Keratinocyte (primary cell): Measurements from ENCODE around the gene OR1I1. TPM values are rescaled to one million over a fixed set of nuclear protein-coding genes. Genes with fewer than 3 reads are reported as not detected.

ENCODE experiments used
- DNase-seq: peaks from one replicate; pipeline ENCODE4 v3.0.0-alpha.2; 2011; ENCODE audit warnings: low read depth, missing footprints, low spot score
- FAIRE-seq: peaks from 2 replicates; lab custom pipeline; 2011; peaks lifted over from hg19 to GRCh38; lab: Jason Lieb, UNC
- H2AFZ ChIP-seq: 2 replicates; pipeline ENCODE4 v1.6.0; 2012; ENCODE audit warnings: low read length, control low read depth, inconsistent platforms; ENCODE audit not compliant: control insufficient read depth
- H3K27ac ChIP-seq: 2 replicates; pipeline ENCODE4 v1.5.1; 2011; ENCODE audit warnings: low read length; ENCODE audit not compliant: control insufficient read depth, insufficient read depth
- H3K27me3 ChIP-seq: 3 replicates; pipeline ENCODE4 v1.6.0; 2011; ENCODE audit warnings: low read length; ENCODE audit not compliant: control insufficient read depth, insufficient read depth; ENCODE audit errors: extremely low read depth
- H3K36me3 ChIP-seq, 2 experiments: 2 replicates in 1 of 2; 3 replicates in 1 of 2; pipeline ENCODE4 v1.5.1; 2011; ENCODE audit warnings: low read length in 2 of 2, mild to moderate bottlenecking in 1 of 2; ENCODE audit not compliant: control insufficient read depth in 2 of 2, insufficient read depth in 2 of 2; ENCODE audit errors: extremely low read depth in 1 of 2
- H3K4me1 ChIP-seq: 3 replicates; pipeline ENCODE4 v1.5.1; 2011; ENCODE audit warnings: low read length; ENCODE audit not compliant: control insufficient read depth, insufficient read depth; ENCODE audit errors: extremely low read depth
- H3K4me2 ChIP-seq: 3 replicates; pipeline ENCODE4 v1.6.0; 2011; ENCODE audit warnings: low read depth, low read length; ENCODE audit not compliant: control insufficient read depth, insufficient read depth; ENCODE audit errors: extremely low read depth
- H3K4me3 ChIP-seq, 3 experiments: fragments of 200-600 bp in 1 of 3; sonication (generic) in 1 of 3; 2 replicates in 2 of 3; 3 replicates in 1 of 3; pipeline ENCODE4 v1.5.1; 2011 to 2016; ENCODE audit warnings: low read length in 3 of 3, mild to moderate bottlenecking in 3 of 3, control low read depth in 2 of 3, inconsistent platforms in 1 of 3, low read depth in 1 of 3, mixed read lengths in 1 of 3, mixed run types in 1 of 3, moderate library complexity in 1 of 3; ENCODE audit not compliant: control insufficient read depth in 2 of 3, insufficient read depth in 2 of 3; ENCODE audit errors: extremely low read depth in 1 of 3
- H3K79me2 ChIP-seq: 2 replicates; pipeline ENCODE4 v1.6.0; 2012; ENCODE audit warnings: low read length; ENCODE audit not compliant: control insufficient read depth, insufficient read depth
- H3K9ac ChIP-seq: 3 replicates; pipeline ENCODE4 v1.6.0; 2011; ENCODE audit warnings: low read length; ENCODE audit not compliant: control insufficient read depth, insufficient read depth; ENCODE audit errors: extremely low read depth
- H3K9me1 ChIP-seq: 3 replicates; pipeline ENCODE4 v1.6.0; 2011; ENCODE audit warnings: low read length; ENCODE audit not compliant: control insufficient read depth, insufficient read depth; ENCODE audit errors: extremely low read depth
- H3K9me3 ChIP-seq: 2 replicates; pipeline ENCODE4 v1.5.1; 2012; ENCODE audit warnings: low read depth, low read length; ENCODE audit not compliant: control insufficient read depth
- H4K20me1 ChIP-seq: 3 replicates; pipeline ENCODE4 v1.6.0; 2011; ENCODE audit warnings: low read length; ENCODE audit not compliant: control insufficient read depth, insufficient read depth; ENCODE audit errors: extremely low read depth
- EZH2 ChIP-seq: IDR thresholded peaks from one replicate; pipeline ENCODE4 v1.6.1; 2012; ENCODE audit warnings: inconsistent platforms, mild to moderate bottlenecking, low read length, moderate library complexity
- dilution Hi-C: fragments of 300-500 bp; cut with MboI; formaldehyde crosslinking; loops from one replicate; pipeline ENCODE4 v1.7.0; 2020; ENCODE audit warnings: low sequenced_read_pairs; ENCODE audit not compliant: extremely low pct_ligation_motif_present
- polyA plus RNA-seq, 5 experiments: library from polyadenylated mRNA; depleted of rRNA in 3 of 5; stranded (reverse) in 3 of 5; stranded (forward) in 1 of 5; unstranded in 1 of 5; fragments of >200 nt; gene quantifications; 1 replicate in 1 of 5; 2 replicates in 3 of 5; 3 replicates in 1 of 5; pipeline versions ENCODE4 v1.2.1 to v1.2.3, GENCODE V29; 2011 to 2012; ENCODE audit warnings: missing spikeins in 2 of 5, low read depth in 1 of 5, low replicate concordance in 1 of 5
- TF ChIP-seq, protein P1 (sequence below), 3 experiments: IDR thresholded peaks in 1 of 3; conservative IDR thresholded peaks in 1 of 3; optimal IDR thresholded peaks in 1 of 3; 2 replicates in 2 of 3; 3 replicates in 1 of 3; pipeline versions ENCODE3 to v1.5.1; 2011; ENCODE audit warnings: low read length in 3 of 3, mild to moderate bottlenecking in 3 of 3, moderate library complexity in 2 of 3, control low read depth in 1 of 3, inconsistent platforms in 1 of 3; ENCODE audit not compliant: insufficient read depth in 2 of 3; ENCODE audit errors: extremely low read depth in 1 of 3

OR1I1 gene
- polyA plus RNA-seq, 1 donor (not counting 4 experiments of a cell fraction or from before 2014, with no cell fraction given), result not detected

DNA sequence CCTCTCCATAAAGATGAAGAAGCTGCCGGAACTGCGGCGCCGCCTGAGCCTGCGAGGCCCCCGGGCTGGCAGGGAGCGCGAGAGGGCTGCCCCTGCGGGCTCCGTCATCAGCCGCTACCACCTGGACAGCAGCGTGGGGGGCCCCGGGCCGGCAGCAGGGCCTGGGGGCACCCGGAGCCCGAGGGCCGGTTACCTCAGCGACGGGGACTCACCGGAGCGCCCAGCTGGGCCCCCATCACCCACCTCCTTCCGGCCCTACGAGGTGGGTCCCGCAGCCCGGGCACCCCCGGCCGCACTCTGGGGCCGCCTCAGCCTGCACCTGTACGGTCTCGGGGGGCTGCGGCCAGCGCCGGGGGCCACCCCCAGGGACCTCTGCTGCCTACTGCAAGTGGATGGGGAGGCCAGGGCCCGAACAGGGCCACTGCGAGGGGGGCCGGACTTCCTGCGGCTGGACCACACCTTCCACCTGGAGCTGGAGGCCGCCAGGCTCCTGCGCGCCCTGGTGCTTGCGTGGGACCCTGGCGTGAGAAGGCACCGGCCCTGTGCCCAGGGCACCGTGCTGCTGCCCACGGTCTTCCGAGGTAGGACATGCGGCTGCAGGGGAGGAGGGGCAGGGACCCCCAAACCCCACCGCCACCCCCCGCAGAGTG lies 27.9 kb downstream of the OR1I1 start:
- Histone ChIP-seq H3K36me3 (peaks cover 4 to 20% of the 10 kb centered on the region in 2 experiments), H3K27me3 (no peaks in the 10 kb centered on the region), H3K9me1 (no peaks in the 10 kb centered on the region), H3K4me1 (peaks cover 3% of the 10 kb centered on the region), H3K9ac (no peak overlapping the region), H3K9me3 (no peaks in the 10 kb centered on the region), H3K79me2 (no peaks in the 10 kb centered on the region), H2AFZ (no peak overlapping the region), H3K27ac (no peak overlapping the region), H3K4me3 (no peak overlapping the region), H4K20me1 (no peaks in the 10 kb centered on the region), H3K4me2 (no peak overlapping the region)
- dilution Hi-C loops, result no loop called here
- no peak for FAIRE-seq
- TF ChIP-seq EZH2, result no peak
- TF ChIP-seq, protein P1, sequence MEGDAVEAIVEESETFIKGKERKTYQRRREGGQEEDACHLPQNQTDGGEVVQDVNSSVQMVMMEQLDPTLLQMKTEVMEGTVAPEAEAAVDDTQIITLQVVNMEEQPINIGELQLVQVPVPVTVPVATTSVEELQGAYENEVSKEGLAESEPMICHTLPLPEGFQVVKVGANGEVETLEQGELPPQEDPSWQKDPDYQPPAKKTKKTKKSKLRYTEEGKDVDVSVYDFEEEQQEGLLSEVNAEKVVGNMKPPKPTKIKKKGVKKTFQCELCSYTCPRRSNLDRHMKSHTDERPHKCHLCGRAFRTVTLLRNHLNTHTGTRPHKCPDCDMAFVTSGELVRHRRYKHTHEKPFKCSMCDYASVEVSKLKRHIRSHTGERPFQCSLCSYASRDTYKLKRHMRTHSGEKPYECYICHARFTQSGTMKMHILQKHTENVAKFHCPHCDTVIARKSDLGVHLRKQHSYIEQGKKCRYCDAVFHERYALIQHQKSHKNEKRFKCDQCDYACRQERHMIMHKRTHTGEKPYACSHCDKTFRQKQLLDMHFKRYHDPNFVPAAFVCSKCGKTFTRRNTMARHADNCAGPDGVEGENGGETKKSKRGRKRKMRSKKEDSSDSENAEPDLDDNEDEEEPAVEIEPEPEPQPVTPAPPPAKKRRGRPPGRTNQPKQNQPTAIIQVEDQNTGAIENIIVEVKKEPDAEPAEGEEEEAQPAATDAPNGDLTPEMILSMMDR (optimal IDR thresholded peaks at IDR 0.05 in 1 of 3, IDR thresholded peaks at IDR 0.05 in 1 of 3, conservative IDR thresholded peaks at IDR 0.05 in 1 of 3; ENCODE audit: extremely low read depth in 1 of 3, insufficient read depth in 2 of 3, low read length in 3 of 3), result no peak
- no peak for DNase-seq

GRCh38 chr19:15110418-15110815 lies 28.4 kb downstream of the OR1I1 start:
- Histone ChIP-seq H3K4me3 (no peak overlapping the region), H2AFZ (no peak overlapping the region), H3K27ac (no peak overlapping the region), H4K20me1 (no peaks in the 10 kb centered on the region), H3K36me3 (peaks cover 4 to 22% of the 10 kb centered on the region in 2 experiments), H3K9me3 (no peaks in the 10 kb centered on the region), H3K4me2 (no peak overlapping the region), H3K9ac (no peak overlapping the region), H3K27me3 (no peaks in the 10 kb centered on the region), H3K4me1 (peaks cover 3% of the 10 kb centered on the region), H3K9me1 (no peaks in the 10 kb centered on the region), H3K79me2 (no peaks in the 10 kb centered on the region)
- TF ChIP-seq, protein P1 (optimal IDR thresholded peaks at IDR 0.05 in 1 of 3, IDR thresholded peaks at IDR 0.05 in 1 of 3, conservative IDR thresholded peaks at IDR 0.05 in 1 of 3; ENCODE audit: extremely low read depth in 1 of 3, insufficient read depth in 2 of 3, low read length in 3 of 3), result no peak
- TF ChIP-seq EZH2, result no peak
- dilution Hi-C loops, result no loop called here
- DNase-seq (no peak), FAIRE-seq (no peak)
